A172 (cell line): Measurements from ENCODE around the gene FH. TPM values are rescaled to one million over a fixed set of nuclear protein-coding genes. Genes with fewer than 3 reads are reported as not detected.

Experiments
- DNase-seq: peaks from one replicate; pipeline ENCODE4 v3.0.0-alpha.2; 2015; ENCODE audit warnings: low spot score
- total RNA-seq: library from RNA; depleted of rRNA; stranded (reverse); fragments of >200 nt; shearing (Covaris generic); gene quantifications from 2 replicates; pipeline ENCODE4 v1.2.3, GENCODE V29; 2014

The FH gene
- total RNA-seq, 1 experiment from 2014 or later = 373 TPM

DNA sequence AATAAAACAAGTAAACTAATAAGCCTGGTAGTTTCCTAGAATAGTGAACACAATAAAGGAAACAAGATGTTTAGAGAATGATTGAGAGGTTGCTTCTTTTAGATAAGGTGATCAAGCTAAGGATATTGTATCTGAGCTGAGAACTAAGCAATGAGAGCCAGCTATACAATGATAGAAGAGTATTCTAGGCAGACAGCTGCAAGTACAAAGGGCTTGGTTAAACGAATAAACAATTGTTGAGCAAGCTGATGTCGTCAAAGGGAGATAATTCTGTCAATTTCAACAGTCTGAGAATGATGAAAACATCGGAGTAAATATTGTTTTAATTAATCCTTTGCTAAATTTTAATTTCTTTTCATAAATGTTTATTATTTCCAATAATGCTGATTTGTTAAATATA is 5.5 kb upstream of the FH start:
- no peak for DNase-seq

- DNase-seq = no peak
These were observed 2.2 kb upstream of the FH start for GRCh38 chr1:241521718-241522117.

- no peak for DNase-seq
These were observed 518 bp upstream of the FH start for GRCh38 chr1:241520080-241520465.

DNA sequence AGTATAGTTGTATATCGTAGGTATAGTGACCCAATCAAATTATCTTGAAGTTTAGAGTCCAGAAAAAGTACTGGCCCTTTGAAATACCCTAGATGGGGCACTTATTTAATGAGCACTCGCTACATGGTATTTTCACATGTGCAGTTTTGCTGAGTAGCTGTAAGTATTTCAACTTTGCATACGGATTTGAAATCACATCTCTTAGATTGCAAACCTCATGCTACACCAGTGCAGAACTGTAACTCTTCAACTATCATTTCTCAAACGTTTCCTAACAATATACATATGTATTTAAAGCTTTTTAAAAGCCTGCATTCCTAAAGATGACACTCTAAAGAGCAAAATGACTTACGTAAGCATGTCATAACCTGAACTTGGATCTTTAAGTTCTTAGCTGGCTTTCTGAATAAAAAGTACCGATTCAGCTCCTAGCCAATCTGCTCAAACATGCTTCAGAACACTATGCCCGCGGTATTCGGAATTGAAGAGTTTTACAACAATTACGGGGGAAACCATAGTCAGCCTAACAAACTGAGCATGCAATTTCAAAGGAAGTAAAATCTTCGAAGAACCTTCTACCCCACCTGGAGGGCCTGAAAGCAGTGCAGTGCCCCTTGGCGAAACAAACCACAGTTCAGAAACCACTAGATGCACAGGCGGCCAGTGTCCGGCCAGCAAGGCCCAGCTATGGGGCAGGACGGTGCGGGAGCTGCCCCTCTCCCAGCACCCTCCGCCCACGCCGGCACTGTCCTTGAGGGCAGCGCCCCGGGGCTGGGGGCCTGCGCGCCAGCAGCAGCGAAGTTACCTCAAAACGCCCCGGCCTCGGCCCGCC is 863 bp downstream of the FH start:
- peak; percentile 20 for DNase-seq

DNA sequence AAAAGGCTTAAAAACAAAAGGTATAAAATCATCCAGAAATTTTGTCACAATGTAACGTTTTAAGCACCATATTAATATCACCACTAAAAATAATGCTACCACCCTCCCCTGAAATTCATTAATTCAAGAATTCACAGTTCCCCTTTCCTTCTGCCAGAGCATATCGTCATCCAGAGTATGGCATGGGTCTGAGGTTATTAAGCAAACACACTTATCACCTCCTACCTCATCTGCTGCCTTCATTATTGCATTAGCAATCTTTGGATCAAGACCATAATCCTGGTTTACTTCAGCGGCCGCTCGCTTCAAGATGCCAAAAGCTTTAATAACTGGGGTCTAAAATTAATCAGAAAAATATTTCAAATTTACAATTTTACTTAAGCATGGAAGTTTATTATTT is 6.2 kb downstream of the FH start:
- DNase-seq = no peak

DNA sequence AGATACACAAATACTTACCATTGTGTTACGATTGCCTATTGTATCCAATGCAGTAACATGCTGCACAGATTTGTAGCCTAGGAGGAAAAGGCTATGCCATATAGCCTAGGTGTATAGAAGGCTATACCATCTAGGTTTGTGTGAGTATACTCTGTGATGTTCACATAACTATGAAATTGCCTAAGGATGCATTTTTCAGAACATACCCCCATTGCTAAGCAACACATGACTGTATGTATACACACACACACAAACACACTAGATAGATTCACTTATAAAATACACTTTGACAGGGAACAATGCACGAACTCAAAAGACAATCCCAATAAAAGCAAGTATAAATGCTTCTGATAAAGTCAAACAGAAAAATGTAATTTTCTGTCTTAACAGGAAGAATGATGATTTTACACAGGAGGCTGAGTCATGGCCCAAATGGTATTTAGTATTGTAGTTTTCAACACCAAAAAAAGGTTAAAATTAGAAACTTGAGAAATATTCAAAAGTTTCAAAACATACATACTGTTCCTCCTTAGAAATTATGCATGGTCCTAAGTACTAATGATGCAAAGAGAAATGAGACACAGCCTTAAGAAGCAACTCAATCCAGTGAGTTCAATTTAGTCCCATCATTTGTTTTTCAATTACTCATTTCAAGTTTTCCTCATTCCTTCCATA is 12.2 kb downstream of the FH start:
- DNase-seq = no peak

- DNase-seq = no peak
These were observed 16.1 kb downstream of the FH start for GRCh38 chr1:241503444-241503843.

GRCh38 chr1:241499910-241500309 is 19.6 kb downstream of the FH start:
- DNase-seq = peak; percentile 70

DNA sequence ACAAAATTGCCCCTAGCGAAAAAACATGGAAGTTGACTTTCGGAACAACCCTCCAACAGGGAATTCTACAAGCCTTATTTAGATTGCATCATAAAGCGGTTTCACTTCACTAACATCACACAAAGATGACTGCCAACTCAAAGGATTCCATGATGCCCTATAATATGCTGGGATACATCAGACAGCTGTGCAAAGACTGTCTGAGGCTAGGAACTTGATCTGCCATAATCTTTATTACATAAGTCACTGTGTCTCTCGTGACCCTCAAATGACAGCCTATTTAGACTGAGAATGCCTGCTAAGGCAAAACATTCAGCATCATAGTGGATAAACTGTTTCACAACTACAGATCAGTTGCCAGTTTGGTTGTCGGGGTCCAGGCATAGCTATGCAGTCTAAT is 23.8 kb downstream of the FH start:
- no peak for DNase-seq

GRCh38 chr1:241488739-241489138 is 30.8 kb downstream of the FH start:
- no peak for DNase-seq

DNA sequence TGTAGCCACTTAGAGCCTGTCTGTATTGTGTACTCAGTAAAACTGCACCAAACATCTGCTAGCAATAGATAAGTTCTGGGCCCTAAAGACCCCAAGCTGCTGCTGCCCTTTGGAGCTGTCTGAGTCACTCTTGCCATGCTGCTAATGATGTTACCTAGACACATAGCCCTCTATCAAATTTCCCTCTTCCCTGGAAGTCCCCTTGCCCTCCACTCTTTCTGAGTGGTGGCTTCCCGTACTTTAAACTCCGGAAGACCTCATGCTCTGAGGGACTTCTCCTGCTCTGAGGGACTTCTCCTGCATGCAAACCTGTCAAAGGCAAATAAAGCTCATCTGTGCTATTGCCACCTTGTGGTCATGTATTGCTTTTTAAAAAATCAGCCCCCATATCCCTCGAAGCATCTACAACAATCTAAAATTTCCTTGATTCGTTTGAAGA is 34.0 kb downstream of the FH start:
- DNase-seq = peak; percentile 63

DNA sequence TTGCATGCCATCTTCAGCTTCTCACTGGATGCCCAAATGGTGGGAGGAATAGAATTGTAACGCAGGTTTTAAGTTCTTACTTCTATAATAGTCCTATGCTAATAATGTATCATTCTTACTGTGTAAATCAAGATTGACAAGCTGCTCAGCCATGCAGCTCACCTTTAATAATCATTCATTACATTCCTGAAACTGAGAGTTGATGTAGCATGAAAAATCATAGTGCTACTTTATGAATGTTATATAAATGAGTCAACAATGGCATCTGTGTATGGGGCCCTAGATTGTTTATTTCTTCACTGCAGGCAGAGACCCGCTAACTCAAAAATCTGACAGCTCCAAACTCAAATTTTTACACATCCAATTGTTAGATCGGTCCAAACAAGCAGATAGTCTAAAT is 34.4 kb downstream of the FH start:
- no peak for DNase-seq

DNA sequence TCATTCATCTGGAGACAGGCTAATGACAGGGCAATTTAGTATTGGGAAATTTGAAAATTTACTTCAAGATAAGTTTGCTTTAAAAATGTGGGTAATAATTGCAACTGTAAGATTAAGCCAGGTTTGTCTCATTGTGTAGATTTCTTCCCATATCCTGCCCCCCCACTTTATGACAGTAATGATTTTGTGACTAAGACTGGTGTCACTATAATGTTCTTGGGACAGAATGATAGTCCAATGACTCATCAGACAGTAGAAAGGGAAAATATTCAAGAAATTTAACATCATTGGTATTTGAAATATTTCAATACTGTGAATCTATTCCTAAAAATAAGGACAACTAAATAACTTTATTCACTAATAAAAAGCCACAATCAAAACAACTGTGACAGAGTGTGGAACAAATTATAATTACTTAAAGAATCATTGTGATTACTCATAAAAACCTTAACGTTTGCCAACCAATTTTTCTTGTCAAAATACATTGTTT is 36.7 kb downstream of the FH start:
- peak; percentile 97 for DNase-seq

DNA sequence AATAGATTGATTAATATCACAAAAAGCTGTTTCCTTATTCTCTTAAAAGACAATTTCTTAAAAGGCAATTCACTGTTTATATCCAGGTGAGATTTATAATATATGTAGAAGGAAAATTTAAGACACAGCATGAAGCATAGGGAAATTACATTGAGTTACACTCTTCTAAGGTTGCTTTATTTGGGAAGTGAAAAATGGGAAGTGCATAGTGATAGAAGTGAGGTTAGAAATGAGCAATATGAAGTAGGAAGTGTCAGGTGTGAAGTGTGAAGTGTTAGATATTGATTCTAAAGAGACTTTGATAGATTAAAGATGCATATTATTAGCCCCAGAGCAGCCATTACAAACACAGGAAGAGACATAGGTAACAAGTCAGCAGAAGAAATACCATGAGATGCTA is 40.3 kb downstream of the FH start:
- DNase-seq = no peak

GRCh38 chr1:241475671-241476070 is 43.9 kb downstream of the FH start:
- DNase-seq = peak; percentile 84

- no peak for DNase-seq
These were observed 46.5 kb downstream of the FH start for GRCh38 chr1:241473026-241473425.

- no peak for DNase-seq
These were observed 48.5 kb downstream of the FH start for GRCh38 chr1:241470908-241471590.

DNA sequence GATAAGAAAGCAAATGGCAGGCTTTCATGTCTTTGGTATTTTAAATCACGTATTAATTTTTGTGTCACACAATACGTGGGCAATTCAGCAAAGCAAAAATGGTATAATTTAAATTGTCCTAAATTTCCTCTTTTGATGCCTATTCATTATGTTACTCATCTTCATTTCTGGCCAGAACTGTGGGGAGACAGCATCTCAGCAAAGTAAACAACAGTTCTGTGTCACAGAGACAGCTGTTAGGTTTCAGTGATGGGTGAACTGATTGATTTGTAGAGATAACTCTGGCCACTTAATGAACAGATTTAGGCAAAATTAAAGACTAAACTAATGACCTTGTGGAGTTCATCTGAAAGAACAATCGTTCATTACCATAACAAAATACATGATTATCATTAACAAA is 49.2 kb downstream of the FH start:
- no peak for DNase-seq

DNA sequence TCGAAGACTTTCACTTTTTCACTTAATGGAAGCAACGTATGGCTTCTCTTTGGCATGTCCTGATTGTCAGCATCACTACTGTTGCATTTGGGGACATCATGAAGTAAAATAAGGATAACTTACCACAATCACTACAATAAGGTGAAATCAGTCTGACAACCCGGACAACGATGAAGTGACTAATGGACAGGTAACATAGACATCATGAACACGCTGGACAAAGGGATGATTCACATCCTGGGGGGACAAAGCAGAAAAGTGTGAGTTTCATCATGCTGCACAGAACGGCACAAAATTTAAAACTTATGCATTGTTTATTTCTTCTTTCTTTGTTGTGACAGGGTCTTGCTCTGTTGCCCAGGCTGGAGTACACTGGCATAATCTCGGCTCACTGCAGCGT is 53.9 kb downstream of the FH start:
- peak; percentile 31 for DNase-seq

DNA sequence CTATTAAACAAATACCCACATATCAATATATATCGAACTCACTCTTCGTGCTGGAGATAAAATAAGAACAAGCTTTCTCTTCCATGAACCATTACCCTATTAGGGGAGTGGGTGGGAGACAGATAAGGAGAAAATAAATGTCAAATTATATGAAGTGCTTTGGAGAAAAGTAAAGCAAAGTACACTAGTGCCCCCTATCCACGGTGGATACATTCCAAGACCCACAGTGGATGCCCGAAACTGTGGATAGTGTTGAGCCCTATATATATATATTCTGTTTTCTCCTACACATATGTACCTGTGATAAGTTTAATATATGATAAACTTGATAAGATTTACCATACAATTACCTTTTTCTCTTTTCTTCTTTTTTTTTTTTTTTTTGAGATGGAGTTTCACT is 54.6 kb downstream of the FH start:
- DNase-seq = no peak

DNA sequence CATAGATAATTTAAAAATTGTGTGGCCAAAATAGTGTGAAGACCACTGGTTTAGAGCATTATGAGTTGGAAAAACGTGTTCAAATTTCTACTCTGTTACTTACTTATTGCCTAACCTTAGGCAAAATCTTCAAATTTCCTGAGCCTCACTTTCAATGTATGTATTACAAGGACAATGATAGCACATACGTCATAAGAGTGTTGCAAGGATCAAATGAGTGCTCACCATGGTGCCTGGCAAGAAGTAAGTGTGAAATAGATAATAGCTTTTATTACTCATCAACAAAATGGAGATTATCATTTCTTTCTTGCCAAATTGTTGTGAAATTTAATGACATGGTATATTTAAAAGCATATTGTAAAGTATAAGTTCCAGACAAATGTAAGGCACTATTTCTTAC is 57.2 kb downstream of the FH start:
- no peak for DNase-seq

DNA sequence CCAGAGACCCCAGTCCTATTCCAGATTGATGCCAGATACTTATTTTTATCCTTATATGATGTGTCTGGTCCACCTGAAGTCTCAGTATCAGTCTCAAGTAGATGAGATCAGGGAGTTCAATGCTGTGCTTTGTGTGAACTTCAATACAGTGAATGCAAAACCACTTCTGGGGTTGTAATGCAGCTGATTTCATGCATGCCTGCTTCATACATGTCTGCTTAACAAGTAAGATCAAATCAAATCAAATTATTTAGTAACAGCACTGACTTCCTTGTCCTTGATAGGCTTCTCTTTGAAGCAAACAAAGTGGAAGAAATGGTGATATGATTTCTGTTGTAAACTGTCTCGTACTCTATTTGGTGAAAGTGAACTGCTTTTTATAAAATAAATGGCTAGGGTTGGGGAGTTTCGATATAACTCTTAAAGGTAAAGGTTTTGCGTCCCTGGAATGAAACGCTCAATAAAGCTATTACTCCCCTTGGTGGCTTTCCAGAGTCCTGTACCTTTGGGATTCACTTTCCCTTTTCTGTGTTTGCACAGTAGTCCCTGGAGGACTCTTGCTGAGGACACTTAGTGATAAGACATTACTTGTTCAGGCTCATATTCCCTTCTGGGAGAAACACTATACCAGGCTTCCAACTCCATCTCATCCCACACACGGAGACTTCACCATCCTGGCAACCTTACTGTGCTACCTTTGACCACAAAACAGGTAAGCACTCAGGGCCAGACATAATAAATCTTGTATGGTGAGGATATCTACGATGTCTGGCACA is 59.3 kb downstream of the FH start:
- no peak for DNase-seq
